Uterus (tissue), 4 donors: ENCODE results near the gene PPP1R8. TPM values are rescaled to one million over a fixed set of nuclear protein-coding genes. Genes with fewer than 3 reads are reported as not detected.

Experiments used
- DNase-seq, 2 donors: peaks; one replicate each; pipeline ENCODE4 v3.0.0-alpha.2; 2019 to 2020
- H3K27ac ChIP-seq, 2 donors: fragments of 200-600 bp; sonication (generic); 1 replicate in 1 of 2; 2 replicates in 1 of 2; pipeline ENCODE4 v1.5.1; 2016 to 2018
- H3K27me3 ChIP-seq, 2 donors: fragments of 200-600 bp; sonication (generic); one replicate each; pipeline ENCODE4 v1.5.1; 2018 to 2019; ENCODE audit warnings: control low read depth in 1 of 2
- H3K36me3 ChIP-seq, 2 donors: fragments of 200-600 bp; sonication (generic); one replicate each; pipeline ENCODE4 v1.5.1; 2019; ENCODE audit warnings: control low read depth in 1 of 2
- H3K4me1 ChIP-seq, 2 donors: fragments of 200-600 bp; sonication (generic); one replicate each; pipeline ENCODE4 v1.5.1; 2018 to 2019; ENCODE audit warnings: control low read depth in 1 of 2
- H3K4me3 ChIP-seq, 2 donors: fragments of 200-600 bp; sonication (generic); 1 replicate in 1 of 2; 2 replicates in 1 of 2; pipeline ENCODE4 v1.5.1; 2018 to 2019; ENCODE audit warnings: mild to moderate bottlenecking in 1 of 2
- H3K9me3 ChIP-seq, 2 donors: fragments of 200-600 bp; sonication (generic); one replicate each; pipeline ENCODE4 v1.5.1; 2019; ENCODE audit warnings: control low read depth in 1 of 2
- POLR2A ChIP-seq, 2 donors: fragments of 450-650 bp; IDR thresholded peaks; one replicate each; pipeline ENCODE4 v1.6.1; 2016; ENCODE audit warnings: antibody characterized with exemption in 2 of 2, mild to moderate bottlenecking in 1 of 2, moderate library complexity in 1 of 2
- intact Hi-C: fragments of 100-400 bp; cut with DNase I; formaldehyde crosslinking; loops from one replicate; pipeline ENCODE4 v1.15.1; 2023; ENCODE audit warnings: low total_unique reads
- total RNA-seq, 4 donors: library from RNA; depleted of rRNA in 3 of 4; stranded (reverse); fragments of >200 nt in 3 of 4; gene quantifications; one replicate each; pipeline versions ENCODE4 v1.1.0 to v1.2.4, GENCODE V29; 2014 to 2023
- TF ChIP-seq, protein P1 (sequence below), 4 experiments: fragments of 200-600 bp in 2 of 4; fragments of 450-650 bp in 2 of 4; sonication (generic) in 2 of 4; IDR thresholded peaks; one replicate each; pipeline ENCODE4 v1.5.1; 2016 to 2019; ENCODE audit warnings: antibody characterized with exemption in 4 of 4, mild to moderate bottlenecking in 2 of 4, moderate library complexity in 1 of 4
- donor health status: DM: yes; HTN: yes; CAD: no.

The PPP1R8 gene
- total RNA-seq, 4 donors from 2014 or later = 32.3 to 57.5 (median 43.6) TPM

DNA sequence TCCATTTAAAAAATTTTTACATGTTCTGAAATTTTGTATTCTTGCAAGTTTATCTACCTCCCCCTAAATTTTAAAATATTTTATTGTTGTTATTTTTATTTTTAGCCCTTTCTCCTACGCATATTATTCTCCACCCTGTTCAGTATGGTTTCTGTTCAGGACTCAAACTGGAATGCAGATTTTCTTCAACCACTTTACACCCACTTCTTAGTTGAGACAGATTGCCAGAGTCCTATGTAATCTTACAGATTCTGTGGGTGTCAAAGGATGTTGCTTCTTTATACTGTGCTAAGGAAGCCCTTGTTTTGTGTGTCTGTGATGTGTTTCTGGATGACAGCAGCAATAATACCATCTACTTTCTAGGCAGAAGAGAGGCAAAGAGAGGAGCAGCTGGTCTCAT lies 20.7 kb upstream of the PPP1R8 start:
- no peak overlapping the region for H3K27ac ChIP-seq

DNA sequence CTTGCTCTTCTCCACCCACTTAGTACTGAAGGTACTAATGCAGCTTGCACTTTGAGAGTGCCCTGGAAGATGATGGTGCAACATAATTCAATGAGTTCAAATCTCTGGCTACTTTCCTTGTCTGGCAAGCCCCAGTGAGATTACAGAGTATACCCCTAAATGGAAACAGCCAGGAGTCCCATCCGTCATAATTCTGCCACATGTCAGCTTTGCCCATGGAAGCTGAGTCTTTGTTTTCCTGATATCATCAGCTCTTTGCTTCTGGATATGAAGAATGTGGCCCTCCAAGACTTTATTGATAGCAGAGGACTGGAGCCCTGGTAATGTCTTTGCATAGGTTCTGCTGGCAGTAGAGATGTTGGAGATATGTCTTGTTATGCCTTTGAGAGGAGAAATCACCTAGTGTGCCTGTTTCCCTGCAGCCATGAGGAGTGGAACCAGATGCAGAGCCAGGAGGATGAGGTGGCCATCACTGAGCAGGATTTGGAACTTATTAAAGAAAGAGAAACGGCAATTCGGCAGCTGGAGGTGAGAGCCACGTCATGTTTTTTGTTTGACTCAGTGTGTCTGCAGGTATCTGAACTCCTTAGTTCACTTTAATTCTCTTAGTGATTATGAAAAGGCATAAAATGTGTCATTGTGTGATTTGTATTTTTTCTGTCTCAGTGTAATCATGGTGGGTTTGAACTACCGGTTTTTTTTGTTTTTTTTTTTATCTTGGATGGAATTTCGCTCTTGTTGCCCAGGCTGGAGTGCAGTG lies 18.7 kb upstream of the PPP1R8 start:
- intact Hi-C loops = no loop called here

More for the DNA sequence above, 20.7 kb upstream of the PPP1R8 start:
- Histone ChIP-seq H3K36me3 (no peaks in the 10 kb centered on the region), H3K27me3 (no peaks in the 10 kb centered on the region), H3K9me3 (no peaks in the 10 kb centered on the region), H3K4me3 (no peak overlapping the region), H3K4me1 (no peaks in the 10 kb centered on the region)
- no peak for TF ChIP-seq POLR2A (IDR thresholded peaks at IDR 0.05)
- TF ChIP-seq, protein P1, sequence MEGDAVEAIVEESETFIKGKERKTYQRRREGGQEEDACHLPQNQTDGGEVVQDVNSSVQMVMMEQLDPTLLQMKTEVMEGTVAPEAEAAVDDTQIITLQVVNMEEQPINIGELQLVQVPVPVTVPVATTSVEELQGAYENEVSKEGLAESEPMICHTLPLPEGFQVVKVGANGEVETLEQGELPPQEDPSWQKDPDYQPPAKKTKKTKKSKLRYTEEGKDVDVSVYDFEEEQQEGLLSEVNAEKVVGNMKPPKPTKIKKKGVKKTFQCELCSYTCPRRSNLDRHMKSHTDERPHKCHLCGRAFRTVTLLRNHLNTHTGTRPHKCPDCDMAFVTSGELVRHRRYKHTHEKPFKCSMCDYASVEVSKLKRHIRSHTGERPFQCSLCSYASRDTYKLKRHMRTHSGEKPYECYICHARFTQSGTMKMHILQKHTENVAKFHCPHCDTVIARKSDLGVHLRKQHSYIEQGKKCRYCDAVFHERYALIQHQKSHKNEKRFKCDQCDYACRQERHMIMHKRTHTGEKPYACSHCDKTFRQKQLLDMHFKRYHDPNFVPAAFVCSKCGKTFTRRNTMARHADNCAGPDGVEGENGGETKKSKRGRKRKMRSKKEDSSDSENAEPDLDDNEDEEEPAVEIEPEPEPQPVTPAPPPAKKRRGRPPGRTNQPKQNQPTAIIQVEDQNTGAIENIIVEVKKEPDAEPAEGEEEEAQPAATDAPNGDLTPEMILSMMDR (IDR thresholded peaks at IDR 0.05) = no peak
- intact Hi-C loops = no loop called here
- DNase-seq = no peak

DNA sequence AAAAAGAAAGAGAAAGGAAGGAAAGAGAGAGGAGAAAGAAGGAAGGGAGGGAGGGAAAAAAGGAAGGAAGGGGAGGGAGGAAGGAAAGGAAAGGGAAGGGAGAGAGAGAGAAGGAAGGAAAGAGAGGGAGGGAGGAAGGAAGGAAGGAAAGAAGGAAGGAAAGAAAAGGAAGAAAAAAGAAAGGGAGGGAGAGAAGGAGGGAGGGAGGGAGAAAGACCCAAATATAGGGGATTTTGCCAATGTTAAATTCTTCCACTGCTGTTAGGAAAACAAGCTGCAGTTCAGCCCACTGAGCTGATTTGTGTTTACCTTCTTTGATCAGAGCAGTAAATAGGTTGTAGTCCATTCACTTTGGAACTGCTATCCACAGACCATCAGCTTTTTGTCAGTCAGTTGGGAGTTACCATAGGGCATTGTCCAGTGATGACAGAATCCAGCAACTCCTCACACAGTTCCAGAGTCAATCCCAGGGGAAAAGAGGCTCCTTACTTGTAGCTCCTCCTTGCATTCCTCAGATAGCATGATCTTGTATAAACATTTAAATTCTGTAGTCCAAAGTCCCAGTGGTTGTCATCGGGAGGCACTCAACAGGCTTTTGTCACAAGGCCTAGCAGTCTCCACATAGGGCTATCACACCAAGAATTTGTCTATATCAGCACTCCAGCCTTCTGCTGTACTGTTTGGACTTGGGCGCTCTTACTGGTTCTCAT lies 13.5 kb upstream of the PPP1R8 start:
- Histone ChIP-seq H3K4me3 (no peak overlapping the region), H3K27me3 (no peaks in the 10 kb centered on the region), H3K4me1 (no peaks in the 10 kb centered on the region), H3K9me3 (no peaks in the 10 kb centered on the region), H3K27ac (peak overlapping the region in 1 of 2 donors; percentile 55), H3K36me3 (no peaks in the 10 kb centered on the region)
- intact Hi-C loops = no loop called here
- DNase-seq = no peak
- no peak for TF ChIP-seq POLR2A (IDR thresholded peaks at IDR 0.05)
- TF ChIP-seq, protein P1 (IDR thresholded peaks at IDR 0.05) = no peak

More for the DNA sequence above, 18.7 kb upstream of the PPP1R8 start:
- H3K27ac ChIP-seq = no peak overlapping the region
- H3K4me1 ChIP-seq = no peaks in the 10 kb centered on the region
- H3K4me3 ChIP-seq = no peak overlapping the region
- DNase-seq = no peak
- no peaks in the 10 kb centered on the region for H3K27me3 ChIP-seq
- no peaks in the 10 kb centered on the region for H3K9me3 ChIP-seq
- TF ChIP-seq POLR2A (IDR thresholded peaks at IDR 0.05) = no peak
- TF ChIP-seq, protein P1 (IDR thresholded peaks at IDR 0.05) = no peak
- no peaks in the 10 kb centered on the region for H3K36me3 ChIP-seq

DNA sequence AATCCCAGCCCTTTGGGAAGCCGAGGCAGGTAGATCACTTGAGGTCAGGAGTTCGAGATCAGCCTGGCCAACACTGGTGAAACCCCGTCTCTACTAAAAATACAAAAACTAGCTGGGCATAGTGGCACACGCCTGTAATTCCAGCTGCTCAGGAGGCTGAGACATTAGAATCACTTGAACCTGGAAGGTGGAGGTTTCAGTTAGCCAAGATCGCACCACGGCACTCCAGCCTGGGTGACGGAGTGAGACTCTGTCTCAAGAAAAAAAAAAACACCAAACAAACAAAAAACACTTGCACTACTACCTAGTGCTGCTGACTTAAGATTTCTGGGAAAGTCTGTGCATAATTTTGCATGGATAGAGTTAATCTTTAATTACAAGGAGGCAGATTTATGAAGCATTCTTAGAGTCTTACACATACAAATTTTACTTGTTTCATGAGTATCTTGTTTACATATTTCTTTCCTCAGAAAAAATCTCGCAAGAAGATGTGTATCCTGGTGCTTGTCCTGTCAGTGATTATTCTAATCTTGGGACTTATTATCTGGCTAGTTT lies 8.7 kb upstream of the PPP1R8 start:
- TF ChIP-seq, protein P1 (IDR thresholded peaks at IDR 0.05) = no peak
- TF ChIP-seq POLR2A (IDR thresholded peaks at IDR 0.05) = no peak
- Histone ChIP-seq H3K27me3 (no peaks in the 10 kb centered on the region), H3K4me3 (no peak overlapping the region), H3K36me3 (no peaks in the 10 kb centered on the region), H3K9me3 (no peaks in the 10 kb centered on the region), H3K27ac (no peak overlapping the region), H3K4me1 (no peaks in the 10 kb centered on the region)
- intact Hi-C loops = no loop called here
- DNase-seq = no peak

DNA sequence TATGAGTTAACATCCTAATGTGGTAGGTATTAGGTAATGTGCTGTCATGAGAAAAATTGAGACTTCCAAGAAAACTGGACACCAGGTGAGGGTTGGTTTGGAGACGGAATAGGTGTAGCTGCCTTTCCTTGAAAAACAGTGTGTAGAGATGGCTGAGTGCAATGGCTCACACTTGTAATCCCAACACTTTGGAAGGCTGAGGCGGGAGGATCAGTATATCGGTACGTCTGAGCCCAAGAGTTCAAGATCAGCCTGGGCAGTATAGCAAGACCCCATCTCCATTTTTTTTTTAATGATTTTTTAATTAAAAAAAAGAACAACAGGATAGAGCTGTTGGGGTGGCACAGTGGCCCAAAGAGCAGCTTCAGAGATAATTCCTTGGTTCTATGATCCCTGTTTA lies 6.8 kb upstream of the PPP1R8 start:
- DNase-seq = no peak
- no peaks in the 10 kb centered on the region for H3K36me3 ChIP-seq
- no peaks in the 10 kb centered on the region for H3K27me3 ChIP-seq
- no peak overlapping the region for H3K4me3 ChIP-seq
- intact Hi-C loops = no loop called here
- H3K4me1 ChIP-seq = no peaks in the 10 kb centered on the region
- TF ChIP-seq, protein P1 (IDR thresholded peaks at IDR 0.05) = no peak
- no peak for TF ChIP-seq POLR2A (IDR thresholded peaks at IDR 0.05)
- no peaks in the 10 kb centered on the region for H3K9me3 ChIP-seq
- no peak overlapping the region for H3K27ac ChIP-seq
